ENCODE results near the gene CAVIN1. TPM values are rescaled to one million over a fixed set of nuclear protein-coding genes. Genes with fewer than 3 reads are reported as not detected.

CAVIN1 gene
- total RNA-seq, 6 donors from 2014 or later: 89.1 to 406 (median 307) TPM

- Histone ChIP-seq H3K4me3 (peak overlapping the region; percentile 71 to 84 (median 78)), H3K4me1 (peaks cover 35 to 66% (median 47%) of the 10 kb centered on the region in 4 donors), H3K9me3 (no peaks in the 10 kb centered on the region), H3K27ac (peak overlapping the region; percentile 91 to 98 (median 96)), H3K36me3 (peaks cover 0 to 22% (median 11%) of the 10 kb centered on the region in 4 donors), H3K27me3 (no peaks in the 10 kb centered on the region)
- no peak for DNase-seq
- peak in 1 of 2 donors; percentile 33 for ATAC-seq (ENCODE audit: low FRiP score in 2 of 2)
- no peak for TF ChIP-seq POLR2AphosphoS5 (IDR thresholded peaks at IDR 0.05)
- TF ChIP-seq POLR2A (IDR thresholded peaks at IDR 0.05): no peak
- no peak for TF ChIP-seq CTCF (IDR thresholded peaks at IDR 0.05)
- TF ChIP-seq EP300 (IDR thresholded peaks at IDR 0.05): no peak
- 7 to 8% methylated on average over 6 of the region's 6 CpGs for WGBS, 2 donors
Observed at GRCh38 chr17:42459801-42460281, 36.8 kb upstream of the CAVIN1 start.

- no peak for TF ChIP-seq EP300 (IDR thresholded peaks at IDR 0.05)
- peak in 2 of 6 experiments; percentile 9 to 21 for TF ChIP-seq CTCF (IDR thresholded peaks at IDR 0.05)
- TF ChIP-seq POLR2A (IDR thresholded peaks at IDR 0.05): no peak
- no peak for TF ChIP-seq POLR2AphosphoS5 (IDR thresholded peaks at IDR 0.05)
Observed at GRCh38 chr17:42459256-42459800, 36.3 kb upstream of the CAVIN1 start.

GRCh38 chr17:42458497-42459255, 35.6 kb upstream of the CAVIN1 start, which contains the start of gene ATP6V0A1:
Gene ATP6V0A1, plus strand, starts transcription at chr17:42458878. Its CDS starts 2,017 bp downstream, at chr17:42460895.
- Histone ChIP-seq H3K36me3 (peaks cover 0 to 22% (median 8%) of the 10 kb centered on the region in 4 donors), H3K9me3 (no peaks in the 10 kb centered on the region), H3K4me3 (peak within 1 kb of the TSS; percentile 71 to 84 (median 78)), H3K27ac (peak within 1 kb of the TSS; percentile 91 to 98 (median 96)), H3K27me3 (no peaks in the 10 kb centered on the region), H3K4me1 (peaks cover 35 to 60% (median 52%) of the 10 kb centered on the region in 4 donors)
- DNase-seq: peak; percentile 96 to 99
- WGBS, 2 donors: 0 to 1% methylated on average over 19 to 38 of the region's 45 CpGs
- TF ChIP-seq CTCF (IDR thresholded peaks at IDR 0.05): peak in 1 of 6 experiments; percentile 11
- TF ChIP-seq POLR2AphosphoS5 (IDR thresholded peaks at IDR 0.05): peak; percentile 84 to 93
- peak in 3 of 4 donors; percentile 13 to 84 (median 56) for TF ChIP-seq POLR2A (IDR thresholded peaks at IDR 0.05)
- TF ChIP-seq EP300 (IDR thresholded peaks at IDR 0.05): peak in 1 of 4 donors; percentile 80
- ATAC-seq (ENCODE audit: low FRiP score in 2 of 2): peak; percentile 97 to 98

More at GRCh38 chr17:42459256-42459800, 36.3 kb upstream of the CAVIN1 start:
- H3K27me3 ChIP-seq: no peaks in the 10 kb centered on the region
- 3 to 7% methylated on average over 11 of the region's 11 CpGs for WGBS, 2 donors
- H3K9me3 ChIP-seq: no peaks in the 10 kb centered on the region
- H3K4me1 ChIP-seq: peaks cover 35 to 66% (median 49%) of the 10 kb centered on the region in 4 donors
- H3K27ac ChIP-seq: peak overlapping the region; percentile 91 to 98 (median 96)
- DNase-seq (peak in 1 of 2 donors; percentile 68), ATAC-seq (ENCODE audit: low FRiP score in 2 of 2) (peak; percentile 56 to 61)
- peak overlapping the region; percentile 71 to 84 (median 78) for H3K4me3 ChIP-seq
- peaks cover 0 to 22% (median 8%) of the 10 kb centered on the region in 4 donors for H3K36me3 ChIP-seq

GRCh38 chr17:42457107-42457792, 34.2 kb upstream of the CAVIN1 start:
- Histone ChIP-seq H3K9me3 (no peaks in the 10 kb centered on the region), H3K4me3 (peak overlapping the region in 1 of 4 donors; percentile 9), H3K27ac (peak overlapping the region; percentile 91 to 98 (median 96)), H3K27me3 (no peaks in the 10 kb centered on the region), H3K4me1 (peaks cover 35 to 56% (median 50%) of the 10 kb centered on the region in 4 donors), H3K36me3 (peaks cover 0 to 13% (median 4%) of the 10 kb centered on the region in 4 donors)
- 11 to 19% methylated on average over 6 of the region's 6 CpGs for WGBS, 2 donors
- ATAC-seq (ENCODE audit: low FRiP score in 2 of 2) (peak in 1 of 2 donors; percentile 26), DNase-seq (no peak)
- TF ChIP-seq POLR2A (IDR thresholded peaks at IDR 0.05) (no peak), CTCF (IDR thresholded peaks at IDR 0.05) (no peak), POLR2AphosphoS5 (IDR thresholded peaks at IDR 0.05) (no peak)
